Cerebellar cortex (tissue), 1 donor: ENCODE data around the gene PIH1D2.
"Not testable (repeated sequence)": the region's sequence is repeated elsewhere in the genome, so short reads cannot be mapped to it uniquely, and the experiment has no call there.

Source experiments
- DNase-seq: peaks from one replicate; pipeline ENCODE4 v3.0.0-alpha.2; 2015; ENCODE audit warnings: low spot score

Gene PIH1D2

DNA sequence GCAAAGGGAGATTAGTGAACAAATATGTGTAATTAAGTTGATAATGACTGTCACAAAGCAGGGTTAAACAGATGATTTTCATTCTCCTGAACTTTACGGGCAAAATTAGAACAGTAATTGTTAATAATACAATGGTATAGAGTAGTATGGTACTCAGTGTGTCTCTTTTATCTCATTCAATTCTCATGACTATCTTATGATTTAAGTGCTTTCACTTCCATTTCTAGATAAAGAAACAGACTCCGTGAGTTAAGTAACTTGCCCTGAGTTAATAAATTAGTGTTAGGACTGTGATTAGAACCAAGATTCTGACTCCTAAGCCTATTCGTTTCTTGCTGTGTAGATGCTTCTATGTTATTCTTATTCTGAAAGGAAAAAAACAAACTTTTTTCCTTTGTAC lies 22.0 kb downstream of the PIH1D2 start:
- DNase-seq = no peak

DNA sequence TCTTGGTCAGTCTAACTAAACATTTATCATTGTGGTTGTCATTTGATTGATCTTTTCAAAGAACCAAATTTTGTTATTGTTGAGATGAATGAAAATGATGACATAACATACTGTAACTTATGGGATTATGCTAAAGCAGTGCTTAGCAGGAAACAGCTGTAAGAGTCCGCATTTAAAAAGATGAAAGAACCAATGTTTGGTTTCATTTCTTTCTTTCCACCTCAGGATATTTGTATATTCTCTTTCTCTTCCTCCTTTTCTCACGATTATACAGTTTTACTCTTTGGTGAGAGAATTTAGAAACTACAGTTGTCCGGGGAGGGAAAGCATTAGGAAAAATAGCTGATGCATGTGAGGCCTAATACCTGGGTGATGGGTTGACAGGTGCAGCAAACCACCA lies 23.1 kb downstream of the PIH1D2 start:
- no peak for DNase-seq

DNA sequence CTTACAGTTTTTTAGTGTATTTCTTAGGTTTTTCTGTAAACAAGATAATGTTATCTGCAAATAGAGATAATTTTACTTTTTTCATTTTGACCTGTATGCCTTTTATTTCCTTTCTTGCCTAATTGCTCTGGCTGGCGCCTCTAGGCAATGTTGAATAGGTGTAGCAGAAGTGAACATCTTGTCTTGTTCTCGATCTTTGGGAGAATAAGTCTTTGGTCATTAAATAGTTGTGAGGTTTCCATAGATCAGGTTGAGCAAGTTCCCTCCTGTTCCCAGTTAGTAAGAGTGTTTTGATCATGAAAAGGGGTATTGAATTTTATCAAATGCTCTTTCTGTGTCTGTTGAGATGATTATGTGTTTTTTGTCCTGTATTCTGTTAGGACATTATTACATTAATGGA lies 24.0 kb downstream of the PIH1D2 start:
- no peak for DNase-seq

GRCh38 chr11:112048256-112048655 lies 25.6 kb downstream of the PIH1D2 start:
- not testable (repeated sequence) for DNase-seq

DNA sequence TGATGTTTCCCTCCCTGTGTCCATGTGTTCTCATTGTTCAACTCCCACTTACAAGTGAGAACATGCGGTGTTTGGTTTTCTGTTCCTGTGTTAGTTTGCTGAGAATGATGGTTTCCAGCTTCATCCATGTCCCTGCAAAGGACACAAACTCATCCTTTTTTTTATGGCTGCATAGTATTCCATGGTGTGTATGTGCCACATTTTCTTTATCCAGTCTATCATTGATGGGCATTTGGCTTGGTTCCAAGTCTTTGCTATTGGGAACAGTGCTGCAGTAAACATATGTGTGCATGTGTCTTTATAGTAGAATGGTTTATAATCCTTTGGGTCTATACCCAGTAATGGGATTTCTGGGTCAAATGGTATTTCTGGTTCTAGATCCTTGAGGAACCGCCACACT lies 27.2 kb downstream of the PIH1D2 start:
- DNase-seq = not testable (repeated sequence)

- DNase-seq = no peak
These were observed 28.9 kb downstream of the PIH1D2 start for GRCh38 chr11:112044961-112045360.

- DNase-seq = no peak
These were observed 30.9 kb downstream of the PIH1D2 start for GRCh38 chr11:112042961-112043304.

DNA sequence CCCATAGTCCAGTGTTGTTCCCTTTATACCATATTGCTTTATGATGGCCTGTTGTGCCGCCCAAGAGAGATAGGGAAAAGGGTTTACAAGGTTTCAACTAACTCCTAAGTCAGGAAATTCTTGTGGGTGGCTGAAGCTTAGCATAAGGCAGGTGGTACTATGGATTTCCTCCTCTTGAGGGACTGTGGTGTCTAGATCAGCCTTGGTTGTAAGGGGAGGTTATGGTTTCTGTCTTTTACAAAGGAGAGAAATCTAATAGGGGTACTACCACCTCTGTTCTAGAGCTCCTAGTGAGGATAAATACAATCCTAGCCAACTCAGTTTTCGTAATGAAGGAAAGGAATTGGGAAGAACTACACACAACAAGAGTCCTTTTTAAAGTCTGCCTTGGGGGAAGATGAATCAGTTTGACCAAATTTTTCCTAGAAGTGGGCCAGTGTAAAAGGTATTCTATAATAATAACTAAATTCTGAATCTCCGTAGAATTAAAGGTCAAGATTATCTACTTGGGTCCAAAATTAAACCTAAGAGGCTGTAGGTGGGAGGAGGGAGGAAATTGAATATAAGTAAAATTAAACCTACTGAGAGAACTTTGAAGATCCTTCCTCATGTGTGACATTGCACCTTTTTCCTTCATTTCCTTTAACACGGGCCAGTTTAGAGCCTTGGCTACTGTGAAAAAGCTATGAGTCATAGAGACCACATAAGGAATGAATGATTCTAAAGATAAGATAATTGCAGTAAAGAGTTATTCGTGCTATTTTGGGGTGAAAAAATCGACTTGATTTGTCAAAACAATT lies 31.5 kb downstream of the PIH1D2 start:
- no peak for DNase-seq

GRCh38 chr11:112037527-112037926 lies 36.3 kb downstream of the PIH1D2 start:
- no peak for DNase-seq

DNA sequence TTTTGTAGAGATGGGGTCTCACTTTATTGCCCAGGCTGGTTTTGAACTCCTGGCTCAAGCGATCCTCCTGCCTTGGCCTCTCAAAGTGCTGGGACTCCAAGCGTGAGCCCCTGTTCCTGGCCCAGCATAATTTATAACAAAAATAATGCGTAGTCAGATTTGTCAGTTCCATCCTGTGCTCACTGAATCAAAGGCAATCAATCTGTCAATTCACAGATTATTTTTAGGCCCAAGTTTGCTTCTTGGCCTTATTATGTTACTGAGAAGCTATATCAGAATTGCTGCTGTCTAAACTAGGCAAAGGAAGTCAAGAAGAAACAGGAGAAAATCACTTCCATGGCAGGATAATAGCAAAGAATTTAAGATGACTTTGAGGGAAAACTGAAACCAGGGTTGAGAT lies 39.9 kb downstream of the PIH1D2 start:
- no peak for DNase-seq

DNA sequence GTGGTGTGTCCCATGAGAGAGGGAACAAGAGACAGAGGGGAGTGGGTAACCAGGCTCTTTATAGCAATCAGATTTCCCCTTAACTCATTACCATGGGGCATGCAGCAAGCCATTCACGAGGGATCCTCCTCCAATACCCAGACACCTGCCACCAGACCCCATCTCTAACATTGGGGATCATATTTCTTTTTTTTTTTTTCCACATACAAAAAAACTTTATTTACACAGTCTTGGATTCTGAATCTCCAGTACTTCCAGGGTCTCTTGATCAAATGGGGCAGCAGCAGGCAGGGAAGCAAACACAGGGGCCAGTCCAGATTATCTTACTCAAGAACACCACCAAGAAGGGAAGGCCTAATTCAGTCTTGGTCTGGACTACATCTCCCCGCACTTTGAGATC lies 44.4 kb downstream of the PIH1D2 start:
- DNase-seq = no peak

- DNase-seq = not testable (repeated sequence)
These were observed 46.9 kb downstream of the PIH1D2 start for GRCh38 chr11:112026784-112027410.

- DNase-seq = peak; percentile 25
These were observed 48.1 kb downstream of the PIH1D2 start for GRCh38 chr11:112025707-112026106.

- DNase-seq = peak; percentile 87
These were observed 48.8 kb downstream of the PIH1D2 start, which contains the start of gene DLAT for GRCh38 chr11:112024773-112025678. Gene DLAT, plus strand, starts transcription at chr11:112025408. Its CDS starts 65 bp downstream, at chr11:112025473.

GRCh38 chr11:112024178-112024772 lies 49.5 kb downstream of the PIH1D2 start:
- no peak for DNase-seq

GRCh38 chr11:112023104-112023503 lies 50.7 kb downstream of the PIH1D2 start:
- no peak for DNase-seq

- no peak for DNase-seq
These were observed 54.8 kb downstream of the PIH1D2 start for GRCh38 chr11:112019066-112019465.
